Activated B cell treated with CpG ODN at 0.5 μM for 24 hours (primary cell): ENCODE measurements around the gene NRCAM. TPM values are rescaled to one million over a fixed set of nuclear protein-coding genes. Genes with fewer than 3 reads are reported as not detected.

Experiments used
- ATAC-seq: fragments of 200-7000 bp; cut with Tn5 transposase; one replicate; pipeline ENCODE4 v1.10.0; 2021; ENCODE audit warnings: low read depth, mild to moderate bottlenecking, moderate library complexity
- CTCF ChIA-PET: fragments of 350-600 bp; sonication (Branson Sonifier 250); formaldehyde crosslinking; loops from one replicate; lab custom pipeline; 2021; ENCODE audit warnings: antibody characterized with exemption; lab: Charles Lee
- POLR2A ChIA-PET: fragments of 350-600 bp; sonication (Branson Sonifier 250); formaldehyde crosslinking; loops from one replicate; lab custom pipeline; 2021; ENCODE audit warnings: antibody characterized with exemption; lab: Charles Lee
- DNase-seq: peaks from one replicate; pipeline ENCODE4 v3.0.0; 2022
- H3K27ac Mint-ChIP-seq: one replicate; pipeline ENCODE4 v1.8.0; 2020; ENCODE audit warnings: mixed read lengths
- H3K27me3 Mint-ChIP-seq: one replicate; pipeline ENCODE4 v1.8.0; 2021; ENCODE audit warnings: mixed read lengths
- H3K36me3 Mint-ChIP-seq: one replicate; pipeline ENCODE4 v1.8.0; 2021; ENCODE audit warnings: low read depth, mixed read lengths
- H3K4me1 Mint-ChIP-seq: one replicate; pipeline ENCODE4 v1.8.0; 2021; ENCODE audit warnings: mixed read lengths
- H3K4me3 Mint-ChIP-seq: one replicate; pipeline ENCODE4 v1.8.0; 2020; ENCODE audit warnings: mild to moderate bottlenecking, mixed read lengths
- H3K9me3 Mint-ChIP-seq: one replicate; pipeline ENCODE4 v1.8.0; 2020; ENCODE audit warnings: mixed read lengths
- CTCF ChIP-seq: fragments of 200-600 bp; IDR thresholded peaks from one replicate; pipeline ENCODE4 v1.8.0; 2022; ENCODE audit warnings: antibody characterized with exemption, mild to moderate bottlenecking
- intact Hi-C: fragments of 100-400 bp; cut with micrococcal nuclease; formaldehyde crosslinking; loops from one replicate; pipeline ENCODE4 v1.15.1; 2024
- total RNA-seq: library from RNA; stranded (reverse); gene quantifications from 2 replicates; pipeline ENCODE4 v1.2.3, GENCODE V29; 2022

Gene NRCAM
- total RNA-seq, 1 donor from 2014 or later = 2.2 TPM

GRCh38 chr7:108188724-108189123, 267.5 kb downstream of the NRCAM start:
- H3K9me3 Mint-ChIP-seq = no peaks in the 10 kb centered on the region
- intact Hi-C loops = loop anchor here (10.0 kb wide), 1 partner anchor 196 kb away; no protein-coding TSS in a partner anchor
- H3K4me3 Mint-ChIP-seq = no peak overlapping the region
- H3K27ac Mint-ChIP-seq = no peak overlapping the region
- H3K36me3 Mint-ChIP-seq = no peaks in the 10 kb centered on the region
- no peak for TF ChIP-seq CTCF
- CTCF ChIA-PET = no interaction called here
- DNase-seq (no peak), ATAC-seq (no peak)
- H3K27me3 Mint-ChIP-seq = no peaks in the 10 kb centered on the region
- POLR2A ChIA-PET = no interaction called here
- peaks cover 18% of the 10 kb centered on the region for H3K4me1 Mint-ChIP-seq

DNA sequence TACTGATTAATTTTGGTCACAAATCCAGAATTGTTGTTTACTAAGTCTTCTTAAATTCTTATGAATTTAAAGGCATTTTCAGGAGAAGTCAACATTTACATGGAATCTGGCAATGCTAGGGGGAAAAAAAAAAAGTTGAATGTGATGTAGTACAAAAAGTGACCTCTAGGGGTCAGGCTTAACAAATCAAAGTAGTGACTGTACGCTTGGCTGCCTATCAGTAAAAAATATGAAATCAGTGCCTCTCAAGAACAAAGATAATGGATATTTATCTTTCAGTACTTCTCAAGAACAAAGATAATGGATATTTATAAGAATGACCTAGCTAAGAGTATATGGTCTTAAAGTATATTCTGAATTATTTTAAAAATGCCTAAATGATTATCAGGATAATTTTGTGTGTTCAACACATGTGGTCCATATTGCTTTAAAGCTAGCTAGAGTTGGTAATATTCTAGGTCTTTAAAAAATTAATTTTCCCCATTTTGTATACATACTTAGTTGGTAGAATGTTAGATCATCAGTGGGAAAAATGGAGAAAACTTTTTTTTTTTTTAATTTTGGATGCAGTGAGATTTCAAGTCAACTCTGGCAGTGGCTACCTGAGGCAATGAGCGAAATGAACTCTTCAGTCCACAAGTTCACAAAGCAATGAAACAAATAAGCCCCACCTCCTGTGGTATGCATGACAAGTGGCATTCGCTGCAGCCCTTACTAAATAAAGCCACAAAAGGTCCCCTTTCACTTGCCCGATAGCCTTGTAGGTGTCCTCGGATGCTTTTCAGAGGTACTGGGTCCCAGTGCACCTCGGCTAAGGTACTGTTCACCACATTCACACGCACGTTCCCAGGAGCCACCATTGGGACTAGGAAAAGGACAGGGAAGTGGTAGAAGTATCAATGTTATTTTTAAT, 274.9 kb downstream of the NRCAM start:
- ATAC-seq (peak; percentile 60), DNase-seq (no peak)
- Mint-ChIP-seq H3K36me3 (no peaks in the 10 kb centered on the region), H3K4me1 (no peaks in the 10 kb centered on the region), H3K9me3 (no peaks in the 10 kb centered on the region), H3K4me3 (no peak overlapping the region), H3K27ac (no peak overlapping the region), H3K27me3 (no peaks in the 10 kb centered on the region)
- ChIA-PET CTCF (interaction anchor here (0.6 to 4.3 kb wide), 6 partner anchors 110 to 315 kb away, joined by 3 to 45 read pairs (median 4); partner anchors contain the start of gene NRCAM), POLR2A (interaction anchor here (0.7 kb wide), 1 partner anchor 41 kb away, joined by 4 read pairs; no protein-coding TSS in a partner anchor)
- TF ChIP-seq CTCF = peak; percentile 75
- intact Hi-C loops = loop anchor here (1.0 to 10.0 kb wide), 4 partner anchors 111 to 316 kb away; no protein-coding TSS in a partner anchor

DNA sequence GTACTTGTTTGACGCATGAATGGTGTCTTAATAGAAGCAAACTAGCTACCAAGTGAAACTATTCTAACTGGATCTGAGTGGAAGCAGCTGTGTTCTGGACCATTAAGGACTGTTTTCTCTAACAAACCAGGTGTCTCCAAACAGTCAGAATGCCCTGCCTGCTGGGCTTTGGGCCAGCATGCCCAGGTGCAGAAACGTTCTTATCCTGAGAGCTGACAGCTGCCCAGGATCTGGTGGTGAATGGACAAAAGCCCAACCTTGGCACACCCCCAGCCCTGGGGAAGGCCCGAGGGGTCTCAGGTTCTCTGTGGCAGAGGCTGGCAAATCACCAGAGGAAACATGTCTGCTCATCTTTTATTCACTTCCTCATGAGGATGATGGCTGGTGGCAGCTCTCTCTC, 277.8 kb downstream of the NRCAM start:
- H3K4me3 Mint-ChIP-seq = no peak overlapping the region
- POLR2A ChIA-PET = interaction anchor here (0.7 kb wide), 1 partner anchor 702 kb away, joined by 3 read pairs; no protein-coding TSS in a partner anchor
- H3K27me3 Mint-ChIP-seq = peaks cover 3% of the 10 kb centered on the region
- CTCF ChIA-PET = interaction anchor here (3.9 to 4.3 kb wide), 2 partner anchors 282 to 318 kb away, joined by 30 to 45 read pairs; no protein-coding TSS in a partner anchor
- ATAC-seq = no peak
- H3K36me3 Mint-ChIP-seq = no peaks in the 10 kb centered on the region
- H3K9me3 Mint-ChIP-seq = no peaks in the 10 kb centered on the region
- H3K4me1 Mint-ChIP-seq = no peaks in the 10 kb centered on the region
- H3K27ac Mint-ChIP-seq = no peak overlapping the region
- intact Hi-C loops = no loop called here
- DNase-seq = no peak
- no peak for TF ChIP-seq CTCF

- intact Hi-C loops = no loop called here
- POLR2A ChIA-PET = interaction anchor here (0.6 kb wide), 1 partner anchor 28 kb away, joined by 5 read pairs; no protein-coding TSS in a partner anchor
- no peak for TF ChIP-seq CTCF
- DNase-seq (no peak), ATAC-seq (no peak)
- Mint-ChIP-seq H3K4me1 (no peaks in the 10 kb centered on the region), H3K27ac (no peak overlapping the region), H3K4me3 (no peak overlapping the region), H3K36me3 (no peaks in the 10 kb centered on the region), H3K9me3 (no peaks in the 10 kb centered on the region), H3K27me3 (peaks cover 5% of the 10 kb centered on the region)
- CTCF ChIA-PET = interaction anchor here (1.1 kb wide), 1 partner anchor 36 kb away, joined by 3 read pairs; no protein-coding TSS in a partner anchor
Measured at GRCh38 chr7:108171164-108171563, 285.1 kb downstream of the NRCAM start.

DNA sequence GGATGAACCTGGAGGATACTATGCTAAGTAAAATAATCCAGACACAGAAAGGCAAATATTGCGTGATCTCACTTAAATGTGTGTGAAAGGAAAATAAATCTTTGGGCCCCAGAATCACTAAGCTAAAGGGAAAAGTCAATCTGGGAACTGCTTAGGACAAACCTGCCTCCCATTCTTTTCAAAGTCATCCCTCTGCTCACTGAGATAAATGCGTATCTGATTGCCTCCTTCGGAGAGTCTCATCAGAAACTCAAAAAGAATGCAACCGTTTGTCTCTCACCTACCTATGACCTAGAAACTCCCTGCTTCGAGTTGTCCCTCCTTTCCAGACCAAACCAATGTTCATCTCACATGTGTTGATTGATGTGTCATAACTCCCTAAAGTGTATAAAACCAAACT, 286.0 kb downstream of the NRCAM start:
- peaks cover 5% of the 10 kb centered on the region for H3K27me3 Mint-ChIP-seq
- CTCF ChIA-PET = interaction anchor here (1.1 kb wide), 1 partner anchor 35 kb away, joined by 3 read pairs; no protein-coding TSS in a partner anchor

More for the DNA sequence above, 286.0 kb downstream of the NRCAM start:
- Mint-ChIP-seq H3K9me3 (no peaks in the 10 kb centered on the region), H3K4me1 (no peaks in the 10 kb centered on the region), H3K27ac (no peak overlapping the region), H3K4me3 (no peak overlapping the region), H3K36me3 (no peaks in the 10 kb centered on the region)
- intact Hi-C loops = no loop called here
- POLR2A ChIA-PET = interaction anchor here (0.6 kb wide), 1 partner anchor 27 kb away, joined by 5 read pairs; no protein-coding TSS in a partner anchor
- TF ChIP-seq CTCF = no peak
- ATAC-seq (no peak), DNase-seq (no peak)
